ENCODE data around the gene USP28. TPM values are rescaled to one million over a fixed set of nuclear protein-coding genes. Genes with fewer than 3 reads are reported as not detected.
A peak's percentile ranks its signal among the peaks of the same experiment; 100 is the strongest.
"Not testable (repeated sequence)": the region's sequence is repeated elsewhere in the genome, so short reads cannot be mapped to it uniquely, and the experiment has no call there.

The USP28 gene
- total RNA-seq, 1 experiment from 2014 or later: 74.4 TPM

GRCh38 chr11:113796663-113797259 lies 78.6 kb downstream of the USP28 start:
- H3K4me1 Mint-ChIP-seq (ENCODE audit: low read depth, unreplicated experiment): no peaks in the 10 kb centered on the region
- H3K27me3 Mint-ChIP-seq (ENCODE audit: insufficient read depth, unreplicated experiment): no peaks in the 10 kb centered on the region
- H3K36me3 Mint-ChIP-seq (ENCODE audit: insufficient read depth, unreplicated experiment): peaks cover 36% of the 10 kb centered on the region
- TF ChIP-seq, protein P1, sequence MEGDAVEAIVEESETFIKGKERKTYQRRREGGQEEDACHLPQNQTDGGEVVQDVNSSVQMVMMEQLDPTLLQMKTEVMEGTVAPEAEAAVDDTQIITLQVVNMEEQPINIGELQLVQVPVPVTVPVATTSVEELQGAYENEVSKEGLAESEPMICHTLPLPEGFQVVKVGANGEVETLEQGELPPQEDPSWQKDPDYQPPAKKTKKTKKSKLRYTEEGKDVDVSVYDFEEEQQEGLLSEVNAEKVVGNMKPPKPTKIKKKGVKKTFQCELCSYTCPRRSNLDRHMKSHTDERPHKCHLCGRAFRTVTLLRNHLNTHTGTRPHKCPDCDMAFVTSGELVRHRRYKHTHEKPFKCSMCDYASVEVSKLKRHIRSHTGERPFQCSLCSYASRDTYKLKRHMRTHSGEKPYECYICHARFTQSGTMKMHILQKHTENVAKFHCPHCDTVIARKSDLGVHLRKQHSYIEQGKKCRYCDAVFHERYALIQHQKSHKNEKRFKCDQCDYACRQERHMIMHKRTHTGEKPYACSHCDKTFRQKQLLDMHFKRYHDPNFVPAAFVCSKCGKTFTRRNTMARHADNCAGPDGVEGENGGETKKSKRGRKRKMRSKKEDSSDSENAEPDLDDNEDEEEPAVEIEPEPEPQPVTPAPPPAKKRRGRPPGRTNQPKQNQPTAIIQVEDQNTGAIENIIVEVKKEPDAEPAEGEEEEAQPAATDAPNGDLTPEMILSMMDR (IDR thresholded peaks at IDR 0.05; ENCODE audit: insufficient read depth in 1 of 2, low read depth in 1 of 2, low read length in 1 of 2, severe bottlenecking in 1 of 2, unreplicated experiment in 1 of 2): peak; percentile 79 to 86
- intact Hi-C loops (cut with micrococcal nuclease; ENCODE audit: unreplicated experiment): loop anchor here (1.0 kb wide), 2 partner anchors 23 to 491 kb away; partner anchors contain the start of gene ZW10
- Histone ChIP-seq H3K36me3 (ENCODE audit: control insufficient read depth, insufficient read depth, low read length) (no peaks in the 10 kb centered on the region), H3K9me3 (no peaks in the 10 kb centered on the region), H3K4me1 (no peaks in the 10 kb centered on the region), H3K27me3 (replicated peaks; ENCODE audit: control insufficient read depth, insufficient read depth, low read length) (no peaks in the 10 kb centered on the region), H3K4me3 (ENCODE audit: low read depth, low read length) (no peak overlapping the region)
- H3K27ac Mint-ChIP-seq (ENCODE audit: unreplicated experiment): no peak overlapping the region
- ChIA-PET CTCF (interaction anchor here (0.6 to 2.2 kb wide), 18 partner anchors 10 to 1209 kb away, joined by 3 to 30 read pairs (median 4); partner anchors contain the start of gene ZW10), POLR2A (interaction anchor here (0.6 kb wide), 1 partner anchor 105 kb away, joined by 6 read pairs; no protein-coding TSS in a partner anchor)
- peak; percentile 48 to 70 for DNase-seq
- no peaks in the 10 kb centered on the region for H3K9me3 Mint-ChIP-seq (ENCODE audit: unreplicated experiment)
- no TSS peak for BruUV-seq (replicated peaks)
- no peak overlapping the region for H3K4me3 Mint-ChIP-seq (ENCODE audit: unreplicated experiment)

GRCh38 chr11:113789675-113790320 lies 85.6 kb downstream of the USP28 start:
- no peaks in the 10 kb centered on the region for H3K4me1 Mint-ChIP-seq (ENCODE audit: low read depth, unreplicated experiment)
- BruUV-seq (replicated peaks): no TSS peak
- no peaks in the 10 kb centered on the region for H3K36me3 ChIP-seq (ENCODE audit: control insufficient read depth, insufficient read depth, low read length)
- intact Hi-C loops (cut with micrococcal nuclease; ENCODE audit: unreplicated experiment): no loop called here
- no peak overlapping the region for H3K27ac Mint-ChIP-seq (ENCODE audit: unreplicated experiment)
- H3K4me3 ChIP-seq (ENCODE audit: low read depth, low read length): no peak overlapping the region
- ChIA-PET POLR2A (no interaction called here), CTCF (no interaction called here)
- no peak overlapping the region for H3K4me3 Mint-ChIP-seq (ENCODE audit: unreplicated experiment)
- H3K4me1 ChIP-seq: no peaks in the 10 kb centered on the region
- TF ChIP-seq, protein P1 (IDR thresholded peaks at IDR 0.05; ENCODE audit: insufficient read depth in 1 of 2, low read depth in 1 of 2, low read length in 1 of 2, severe bottlenecking in 1 of 2, unreplicated experiment in 1 of 2): no peak
- H3K27me3 Mint-ChIP-seq (ENCODE audit: insufficient read depth, unreplicated experiment): peaks cover 11% of the 10 kb centered on the region
- no peaks in the 10 kb centered on the region for H3K9me3 Mint-ChIP-seq (ENCODE audit: unreplicated experiment)
- H3K36me3 Mint-ChIP-seq (ENCODE audit: insufficient read depth, unreplicated experiment): peaks cover 5% of the 10 kb centered on the region
- H3K27me3 ChIP-seq (replicated peaks; ENCODE audit: control insufficient read depth, insufficient read depth, low read length): no peaks in the 10 kb centered on the region
- H3K9me3 ChIP-seq: no peaks in the 10 kb centered on the region
- no peak for DNase-seq

DNA sequence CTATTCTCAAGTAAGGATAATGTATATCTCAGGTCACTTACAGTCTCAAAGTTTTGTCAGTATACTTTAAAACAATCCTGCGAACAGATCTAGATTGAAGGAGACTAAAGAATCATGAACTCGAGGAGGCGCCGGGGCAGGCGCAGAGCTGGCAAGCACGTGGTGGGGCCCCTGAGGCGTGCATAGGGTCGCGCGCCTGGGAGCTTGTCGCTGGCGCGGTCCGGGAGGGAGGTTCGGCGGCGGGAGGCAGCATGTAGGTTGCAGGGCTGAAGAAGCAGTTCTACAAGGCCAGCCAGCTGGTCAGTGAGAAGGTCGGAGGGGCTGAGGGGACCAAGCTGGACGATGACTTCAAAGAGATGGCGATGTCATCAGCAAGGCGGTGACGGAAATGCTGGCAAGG lies 86.4 kb downstream of the USP28 start:
- POLR2A ChIA-PET; H3K4me1 Mint-ChIP-seq (ENCODE audit: low read depth, unreplicated experiment); H3K9me3 ChIP-seq; H3K36me3 ChIP-seq (ENCODE audit: control insufficient read depth, insufficient read depth, low read length); H3K9me3 Mint-ChIP-seq (ENCODE audit: unreplicated experiment); H3K4me3 Mint-ChIP-seq (ENCODE audit: unreplicated experiment); H3K27me3 ChIP-seq (replicated peaks; ENCODE audit: control insufficient read depth, insufficient read depth, low read length); H3K4me1 ChIP-seq; H3K36me3 Mint-ChIP-seq (ENCODE audit: insufficient read depth, unreplicated experiment); H3K27ac Mint-ChIP-seq (ENCODE audit: unreplicated experiment); BruUV-seq (replicated peaks); H3K4me3 ChIP-seq (ENCODE audit: low read depth, low read length); intact Hi-C loops (cut with micrococcal nuclease; ENCODE audit: unreplicated experiment); CTCF ChIA-PET; DNase-seq: not testable (repeated sequence)
- peaks cover 11% of the 10 kb centered on the region for H3K27me3 Mint-ChIP-seq (ENCODE audit: insufficient read depth, unreplicated experiment)

All from Caco-2 (cell line).